Nucleus accumbens (tissue), 56 donors: ENCODE results near the gene TMPRSS4.

Experiments used
- DNase-seq, 56 donors: peaks; one replicate each; lab custom pipeline; 2025; lab: John Stamatoyannopoulos, UW

The TMPRSS4 gene

DNA sequence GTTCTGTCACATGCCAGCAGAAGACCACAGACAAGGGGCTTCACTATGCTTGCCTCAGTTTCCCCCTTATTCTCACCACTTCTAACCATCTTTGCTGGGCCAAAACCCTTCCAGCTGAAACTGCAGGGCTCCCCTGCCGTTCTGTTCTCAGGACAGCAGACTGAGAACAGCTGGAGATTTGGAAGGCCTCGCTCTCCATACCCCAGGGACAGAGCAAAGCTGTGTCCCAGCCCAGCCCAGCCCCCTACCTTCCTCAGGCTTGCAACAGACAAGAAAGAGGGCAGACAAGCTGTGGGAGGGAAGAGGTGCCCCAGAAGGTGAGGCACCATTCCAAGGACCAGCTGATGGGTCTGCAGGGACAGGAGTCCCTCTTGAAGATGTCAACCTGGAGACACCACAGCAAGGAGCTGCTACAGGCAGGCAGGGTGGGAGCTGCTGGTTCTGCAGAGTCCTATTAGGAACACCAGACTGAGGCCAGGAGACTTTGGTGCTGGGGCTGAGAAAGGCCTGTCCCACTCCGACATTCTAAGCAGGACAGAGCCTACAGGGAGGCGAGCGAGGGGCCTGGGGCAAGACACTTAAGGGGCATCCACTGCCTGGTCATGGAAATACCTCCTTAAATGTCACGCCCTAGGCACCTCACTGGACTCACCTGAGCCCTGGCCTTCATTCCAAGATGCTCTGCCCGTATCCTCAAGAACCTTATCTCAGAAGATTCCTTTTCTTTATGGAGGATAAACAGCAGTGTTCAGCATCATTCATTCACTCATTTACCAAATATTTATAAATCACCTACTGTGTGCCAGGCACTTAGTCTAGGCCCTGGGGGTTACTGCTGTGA is 92.6 kb downstream of the TMPRSS4 start:
- DNase-seq = no peak

- DNase-seq = no peak
These were observed 93.4 kb downstream of the TMPRSS4 start for GRCh38 chr11:118170231-118170630.

DNA sequence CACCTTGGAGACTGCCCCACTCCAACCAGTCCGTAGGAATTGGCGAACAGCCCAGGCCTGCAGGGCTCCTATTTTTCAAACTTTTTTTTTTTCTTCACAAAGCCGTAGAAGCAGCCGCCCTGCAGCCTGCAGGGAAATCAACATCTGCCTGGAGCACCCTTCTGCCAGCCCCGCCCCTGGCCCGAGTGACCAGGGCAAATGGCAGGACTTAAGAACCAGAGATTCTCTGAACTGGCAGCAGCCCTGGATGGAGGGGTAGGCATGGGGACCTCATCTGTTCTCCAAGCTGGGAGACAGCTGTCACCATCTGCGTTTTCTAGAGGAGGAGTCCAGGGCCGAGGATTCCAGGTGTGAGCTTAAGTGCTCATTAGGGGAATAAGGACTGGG is 94.0 kb downstream of the TMPRSS4 start:
- DNase-seq = no peak
